Ascending aorta (tissue), 2 donors: ENCODE measurements around the gene PFKFB2. TPM values are rescaled to one million over a fixed set of nuclear protein-coding genes. Genes with fewer than 3 reads are reported as not detected.

Experiments
- DNase-seq, 2 donors: peaks; one replicate each; pipeline ENCODE4 v3.0.0-alpha.2; 2019; ENCODE audit warnings: low spot score in 2 of 2
- H3K27ac ChIP-seq, 2 donors: fragments of 200-600 bp; sonication (generic); one replicate each; pipeline ENCODE4 v1.5.1; 2016 to 2017; ENCODE audit warnings: mild to moderate bottlenecking in 1 of 2
- H3K27me3 ChIP-seq: fragments of 200-600 bp; sonication (generic); one replicate; pipeline ENCODE4 v1.5.1; 2017
- H3K36me3 ChIP-seq, 2 donors: fragments of 200-600 bp; sonication (generic); one replicate each; pipeline ENCODE4 v1.5.1; 2016
- H3K4me1 ChIP-seq, 2 donors: fragments of 200-600 bp; sonication (generic); one replicate each; pipeline ENCODE4 v1.5.1; 2016 to 2017; ENCODE audit warnings: mild to moderate bottlenecking in 1 of 2
- H3K4me3 ChIP-seq, 2 donors: fragments of 200-600 bp; sonication (generic); one replicate each; pipeline ENCODE4 v1.5.1; 2016 to 2017; ENCODE audit warnings: mild to moderate bottlenecking in 1 of 2
- H3K9me3 ChIP-seq, 2 donors: fragments of 200-600 bp; sonication (generic); one replicate each; pipeline ENCODE4 v1.5.1; 2016
- CTCF ChIP-seq, 3 experiments: fragments of 200-600 bp in 2 of 3; fragments of 450-650 bp in 1 of 3; sonication (generic) in 2 of 3; IDR thresholded peaks; one replicate each; pipeline ENCODE4 v1.5.1; 2016 to 2019; ENCODE audit warnings: antibody characterized with exemption in 3 of 3, mild to moderate bottlenecking in 1 of 3, moderate library complexity in 1 of 3
- intact Hi-C: fragments of 100-400 bp; cut with DNase I; formaldehyde crosslinking; loops from one replicate; pipeline ENCODE4 v1.15.1; 2023
- total RNA-seq: library from RNA; depleted of rRNA; stranded (reverse); fragments of >200 nt; gene quantifications from one replicate; pipeline ENCODE4 v1.1.0, GENCODE V29; 2016

PFKFB2 gene
- total RNA-seq, 1 donor from 2014 or later: 1.2 TPM

DNA sequence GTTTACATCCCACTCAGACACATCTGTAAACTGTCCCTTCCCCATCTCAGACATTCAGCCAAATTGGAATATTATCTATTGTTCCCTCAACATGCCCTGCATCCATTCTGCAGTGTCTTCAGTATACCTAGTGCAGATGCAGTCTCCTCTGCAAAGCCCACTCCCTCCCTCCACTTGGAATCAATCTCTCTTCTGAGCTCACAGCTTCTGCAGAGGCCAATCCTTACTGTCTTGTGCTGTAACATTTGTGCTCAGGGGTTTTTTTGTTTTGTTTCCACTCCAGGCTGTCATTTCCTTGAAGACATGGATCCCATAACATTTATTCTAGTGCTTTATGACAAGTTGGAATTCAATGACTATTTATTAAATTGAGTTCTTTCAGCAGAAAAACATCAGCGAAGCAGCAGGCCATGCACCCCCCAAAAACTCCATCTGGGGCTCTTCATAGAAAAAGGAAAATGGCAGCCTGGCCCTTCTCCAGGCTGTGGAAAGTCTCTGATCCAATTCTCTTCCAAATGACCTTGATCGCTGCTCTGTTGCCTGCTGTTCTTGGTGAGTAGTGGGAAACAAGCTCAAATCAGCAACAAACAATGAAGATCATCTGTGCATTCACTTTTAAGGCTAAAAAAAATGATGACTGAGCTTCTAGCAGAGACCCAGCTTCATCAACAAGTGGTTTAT, 59.7 kb downstream of the PFKFB2 start:
- DNase-seq: no peak

GRCh38 chr1:207115269-207115668, 62.2 kb downstream of the PFKFB2 start:
- intact Hi-C loops: no loop called here
- Histone ChIP-seq H3K9me3 (no peaks in the 10 kb centered on the region), H3K4me3 (no peak overlapping the region), H3K27me3 (no peaks in the 10 kb centered on the region), H3K36me3 (no peaks in the 10 kb centered on the region), H3K27ac (no peak overlapping the region), H3K4me1 (no peaks in the 10 kb centered on the region)
- no peak for TF ChIP-seq CTCF (IDR thresholded peaks at IDR 0.05)
- no peak for DNase-seq

More for the DNA sequence above, 59.7 kb downstream of the PFKFB2 start:
- intact Hi-C loops: no loop called here
- no peaks in the 10 kb centered on the region for H3K36me3 ChIP-seq
- no peaks in the 10 kb centered on the region for H3K9me3 ChIP-seq
- no peak overlapping the region for H3K4me3 ChIP-seq
- no peak for TF ChIP-seq CTCF (IDR thresholded peaks at IDR 0.05)
- no peaks in the 10 kb centered on the region for H3K27me3 ChIP-seq
- H3K27ac ChIP-seq: no peak overlapping the region
- H3K4me1 ChIP-seq: no peaks in the 10 kb centered on the region

DNA sequence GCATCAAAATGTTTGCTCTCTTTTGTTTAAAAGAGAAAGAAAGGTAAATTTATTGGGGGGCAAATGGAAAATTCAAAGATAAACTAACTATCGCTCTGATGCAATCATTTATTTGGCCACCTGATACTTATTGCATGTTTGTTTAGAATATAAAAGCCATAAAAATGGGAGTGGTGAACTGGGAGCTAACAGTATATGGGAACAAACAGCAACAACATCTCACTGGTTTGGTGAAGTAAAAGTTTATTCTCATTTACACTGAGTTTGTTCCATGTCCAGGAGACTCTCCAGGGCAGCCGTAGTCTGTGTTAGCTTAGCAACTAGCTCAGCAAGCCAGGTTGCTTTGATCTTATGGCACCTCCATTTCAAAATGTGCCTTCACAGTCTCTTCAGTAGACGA, 71.3 kb downstream of the PFKFB2 start:
- Histone ChIP-seq H3K27ac (no peak overlapping the region), H3K27me3 (no peaks in the 10 kb centered on the region), H3K4me3 (no peak overlapping the region), H3K4me1 (no peaks in the 10 kb centered on the region), H3K9me3 (peaks cover 0 to 10% of the 10 kb centered on the region in 2 donors), H3K36me3 (no peaks in the 10 kb centered on the region)
- intact Hi-C loops: no loop called here
- DNase-seq: no peak
- no peak for TF ChIP-seq CTCF (IDR thresholded peaks at IDR 0.05)

GRCh38 chr1:207128336-207128921, 75.4 kb downstream of the PFKFB2 start:
- DNase-seq: no peak
- H3K4me1 ChIP-seq: no peaks in the 10 kb centered on the region
- intact Hi-C loops: no loop called here
- H3K27me3 ChIP-seq: no peaks in the 10 kb centered on the region
- H3K36me3 ChIP-seq: no peaks in the 10 kb centered on the region
- H3K9me3 ChIP-seq: peaks cover 0 to 19% of the 10 kb centered on the region in 2 donors
- no peak for TF ChIP-seq CTCF (IDR thresholded peaks at IDR 0.05)
- no peak overlapping the region for H3K27ac ChIP-seq
- H3K4me3 ChIP-seq: no peak overlapping the region

DNA sequence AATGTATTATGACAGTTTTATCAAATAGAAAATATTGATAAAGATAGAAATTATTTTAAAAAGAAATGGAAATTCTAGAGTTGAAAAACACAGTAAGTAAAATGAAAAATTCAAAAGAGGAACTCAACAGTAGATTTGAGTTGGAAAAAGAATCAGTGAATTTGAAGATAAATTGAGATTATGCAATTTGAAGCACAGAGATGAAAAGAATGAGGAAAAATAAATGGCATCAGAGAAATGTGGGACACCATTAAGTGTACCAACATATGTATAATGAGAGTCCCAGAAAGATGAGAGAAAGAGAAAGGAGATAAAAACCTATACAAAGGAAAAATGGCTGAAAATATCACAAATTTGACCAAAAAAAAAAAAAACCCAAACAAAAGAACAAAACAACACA, 76.0 kb downstream of the PFKFB2 start:
- no peaks in the 10 kb centered on the region for H3K27me3 ChIP-seq
- H3K36me3 ChIP-seq: no peaks in the 10 kb centered on the region
- H3K4me3 ChIP-seq: no peak overlapping the region
- H3K27ac ChIP-seq: no peak overlapping the region
- no peak for DNase-seq
- H3K4me1 ChIP-seq: no peaks in the 10 kb centered on the region
- TF ChIP-seq CTCF (IDR thresholded peaks at IDR 0.05): no peak
- peaks cover 0 to 19% of the 10 kb centered on the region in 2 donors for H3K9me3 ChIP-seq
- intact Hi-C loops: no loop called here

Other genes starting within 250 kb of the PFKFB2 start
- not detected for gene IL20, start 187.7 kb upstream of the PFKFB2 start, total RNA-seq
- gene IL24, start 155.8 kb upstream of the PFKFB2 start, total RNA-seq: not detected
- 1.3 TPM for gene FCMR, start 131.3 kb upstream of the PFKFB2 start, total RNA-seq
- 0.53 TPM for gene PIGR, start 106.8 kb upstream of the PFKFB2 start, total RNA-seq
- gene FCAMR, start 82.8 kb upstream of the PFKFB2 start, total RNA-seq: not detected
- gene C1orf116, start 20.5 kb upstream of the PFKFB2 start, total RNA-seq: not detected
- gene YOD1, start 2.1 kb upstream of the PFKFB2 start, total RNA-seq: 4.0 TPM
- gene C4BPB, start 35.6 kb downstream of the PFKFB2 start, total RNA-seq: not detected
- gene C4BPA, start 51.0 kb downstream of the PFKFB2 start, total RNA-seq: not detected